Measurements from ENCODE around the gene C10orf71. TPM values are rescaled to one million over a fixed set of nuclear protein-coding genes. Genes with fewer than 3 reads are reported as not detected.

The C10orf71 gene
- polyA plus RNA-seq, 1 of the 3 experiments (the other 2 are of a cell fraction) = not detected

- no peak overlapping the region for H2AFZ ChIP-seq (ENCODE audit: low read depth)
- H4K20me1 ChIP-seq (ENCODE audit: insufficient read depth) = no peaks in the 10 kb centered on the region
- H3F3A ChIP-seq (replicated peaks; ENCODE audit: insufficient read depth) = no peaks in the 10 kb centered on the region
- H3K27me3 ChIP-seq (ENCODE audit: insufficient read depth) = no peaks in the 10 kb centered on the region
- H3K27ac ChIP-seq (ENCODE audit: low read depth in 2 of 2, low read length in 1 of 2) = no peak overlapping the region
- H3K9me3 ChIP-seq = no peaks in the 10 kb centered on the region
- H3K4me1 ChIP-seq (ENCODE audit: control insufficient read depth in 1 of 2, insufficient read depth in 2 of 2, low read depth in 1 of 2, low read length in 1 of 2) = no peaks in the 10 kb centered on the region; a peak in 1 of 4 replicates
- H3K9me2 ChIP-seq = no peaks in the 10 kb centered on the region
- H3K4me3 ChIP-seq (ENCODE audit: low read depth in 2 of 2, low read length in 1 of 2) = no peak overlapping the region
- DNase-seq = no peak
- H3K4me2 ChIP-seq = no peak overlapping the region
- no peak overlapping the region for H3K9ac ChIP-seq
- H3K79me2 ChIP-seq (ENCODE audit: insufficient read depth) = no peaks in the 10 kb centered on the region
- ChIA-PET POLR2A (no interaction called here), CTCF (interaction anchor here (1.3 kb wide), 1 partner anchor 9 kb away, joined by 3 read pairs; no protein-coding TSS in a partner anchor)
- 52% methylated on average over 14 of the region's 14 CpGs for WGBS (ENCODE audit: low lambda C conversion rate)
- TF ChIP-seq USF2 (IDR thresholded peaks at IDR 0.05; ENCODE audit: borderline replicate concordance, low read depth, low read length) (no peak), RAD21 (IDR thresholded peaks at IDR 0.05; ENCODE audit: low read length) (no peak), EP300 (IDR thresholded peaks at IDR 0.05; ENCODE audit: borderline replicate concordance in 1 of 2, low read depth in 1 of 2, low read length in 1 of 2) (no peak)
- H3K36me3 ChIP-seq (replicated peaks in 1 of 2; ENCODE audit: control insufficient read depth in 1 of 2, insufficient read depth in 2 of 2, low read length in 1 of 2) = no peaks in the 10 kb centered on the region
Measured at GRCh38 chr10:49369216-49370162, 70.5 kb downstream of the C10orf71 start.

- H3F3A ChIP-seq (replicated peaks; ENCODE audit: insufficient read depth) = no peaks in the 10 kb centered on the region
- H4K20me1 ChIP-seq (ENCODE audit: insufficient read depth) = no peaks in the 10 kb centered on the region
- no peak overlapping the region for H3K4me3 ChIP-seq (ENCODE audit: low read depth in 2 of 2, low read length in 1 of 2)
- H3K9me3 ChIP-seq = no peaks in the 10 kb centered on the region
- H3K4me2 ChIP-seq = no peak overlapping the region
- H2AFZ ChIP-seq (ENCODE audit: low read depth) = no peak overlapping the region
- H3K9me2 ChIP-seq = no peaks in the 10 kb centered on the region
- no peaks in the 10 kb centered on the region for H3K79me2 ChIP-seq (ENCODE audit: insufficient read depth)
- no peak for DNase-seq
- POLR2A ChIA-PET = no interaction called here
- H3K9ac ChIP-seq = no peak overlapping the region
- H3K36me3 ChIP-seq (replicated peaks in 1 of 2; ENCODE audit: control insufficient read depth in 1 of 2, insufficient read depth in 2 of 2, low read length in 1 of 2) = no peaks in the 10 kb centered on the region
- no peaks in the 10 kb centered on the region for H3K27me3 ChIP-seq (ENCODE audit: insufficient read depth)
- CTCF ChIA-PET = no interaction called here
- 65% methylated on average over 8 of the region's 8 CpGs for WGBS (ENCODE audit: low lambda C conversion rate)
- H3K4me1 ChIP-seq (ENCODE audit: control insufficient read depth in 1 of 2, insufficient read depth in 2 of 2, low read depth in 1 of 2, low read length in 1 of 2) = peaks cover 0 to under 1% of the 10 kb centered on the region in 2 experiments; a peak in 1 of 4 replicates
- H3K27ac ChIP-seq (ENCODE audit: low read depth in 2 of 2, low read length in 1 of 2) = no peak overlapping the region
- TF ChIP-seq CHD2 (IDR thresholded peaks at IDR 0.05; ENCODE audit: low read length, partially characterized antibody) (no peak), IRF3 (IDR thresholded peaks at IDR 0.05; ENCODE audit: low read depth, low read length) (no peak), ELF1 (IDR thresholded peaks at IDR 0.05) (no peak), CTCF (IDR thresholded peaks at IDR 0.05) (no peak), TCF12 (IDR thresholded peaks at IDR 0.05) (no peak), MXI1 (IDR thresholded peaks at IDR 0.05; ENCODE audit: low read depth, low read length) (no peak), SMC3 (IDR thresholded peaks at IDR 0.05; ENCODE audit: low read depth, low read length) (no peak), RFX5 (IDR thresholded peaks at IDR 0.05; ENCODE audit: low read length) (no peak), TAF1 (IDR thresholded peaks at IDR 0.05; ENCODE audit: borderline replicate concordance, low read depth, low read length) (no peak), PBX3 (IDR thresholded peaks at IDR 0.05) (no peak), RXRA (IDR thresholded peaks at IDR 0.05; ENCODE audit: borderline replicate concordance, low read depth) (no peak), NRF1 (IDR thresholded peaks at IDR 0.05; ENCODE audit: low read depth, low read length) (no peak), TEAD4 (IDR thresholded peaks at IDR 0.05; ENCODE audit: borderline replicate concordance, insufficient read depth) (no peak), USF1 (IDR thresholded peaks at IDR 0.05; ENCODE audit: borderline replicate concordance, low read depth) (no peak), GABPA (IDR thresholded peaks at IDR 0.05; ENCODE audit: low read depth) (no peak), YY1 (IDR thresholded peaks at IDR 0.05; ENCODE audit: low read depth) (no peak), MAX (IDR thresholded peaks at IDR 0.05; ENCODE audit: low read depth) (no peak)
Measured at GRCh38 chr10:49370326-49371100, 71.5 kb downstream of the C10orf71 start.

Data from SK-N-SH (cell line).